Mucosa of descending colon (tissue), 3 donors: ENCODE measurements around the gene NACC2. TPM values are rescaled to one million over a fixed set of nuclear protein-coding genes. Genes with fewer than 3 reads are reported as not detected.

Source experiments
- ATAC-seq: fragments of 200-7000 bp; cut with Tn5 transposase; one replicate; pipeline ENCODE4 v1.9.1; 2020; ENCODE audit warnings: mild to moderate bottlenecking, moderate library complexity
- DNase-seq, 3 donors: peaks; one replicate each; pipeline ENCODE4 v3.0.0-alpha.2; 2020
- H3K36me3 ChIP-seq: fragments of 200-600 bp; one replicate; pipeline ENCODE4 v1.8.0; 2021; ENCODE audit warnings: low read depth, mild to moderate bottlenecking
- H3K4me1 ChIP-seq: fragments of 200-600 bp; one replicate; pipeline ENCODE4 v1.8.0; 2021; ENCODE audit warnings: low read depth, mild to moderate bottlenecking
- H3K4me3 ChIP-seq: fragments of 200-600 bp; one replicate; pipeline ENCODE4 v1.8.0; 2021; ENCODE audit warnings: mild to moderate bottlenecking
- H3K9me3 ChIP-seq: fragments of 200-600 bp; one replicate; pipeline ENCODE4 v1.8.0; 2021; ENCODE audit warnings: mild to moderate bottlenecking
- intact Hi-C, 2 donors: fragments of 100-400 bp; cut with DNase I in 1 of 2; cut with micrococcal nuclease in 1 of 2; formaldehyde crosslinking; loops; one replicate each; pipeline versions ENCODE4 v1.11.0 to v1.11.1; 2022; cut with DNase I, micrococcal nuclease
- total RNA-seq, 3 donors: library from RNA; stranded (reverse); fragmentation: NEBNext Ultra II Directional in 2 of 3; extraction: Animal tissue kit (Norgen Biotek cat#: 25700) in 2 of 3; gene quantifications; one replicate each; pipeline versions ENCODE4 v1.2.1 to v1.2.4, GENCODE V29; 2021 to 2023
- TF ChIP-seq, protein P1 (sequence below): fragments of 200-600 bp; IDR thresholded peaks from one replicate; pipeline ENCODE4 v1.8.0; 2022; ENCODE audit warnings: antibody characterized with exemption, mild to moderate bottlenecking
- donor health status: DM: no; HTN: no; CAD: no; lungs with moderate emphysema.
- donor health status: DM: no; HTN: no; CAD: no.
- donor health status: DM: no; HTN: yes; CAD: no.

The NACC2 gene
- total RNA-seq, 3 donors from 2014 or later, result 15.9 to 81.3 (median 22.1) TPM

DNA sequence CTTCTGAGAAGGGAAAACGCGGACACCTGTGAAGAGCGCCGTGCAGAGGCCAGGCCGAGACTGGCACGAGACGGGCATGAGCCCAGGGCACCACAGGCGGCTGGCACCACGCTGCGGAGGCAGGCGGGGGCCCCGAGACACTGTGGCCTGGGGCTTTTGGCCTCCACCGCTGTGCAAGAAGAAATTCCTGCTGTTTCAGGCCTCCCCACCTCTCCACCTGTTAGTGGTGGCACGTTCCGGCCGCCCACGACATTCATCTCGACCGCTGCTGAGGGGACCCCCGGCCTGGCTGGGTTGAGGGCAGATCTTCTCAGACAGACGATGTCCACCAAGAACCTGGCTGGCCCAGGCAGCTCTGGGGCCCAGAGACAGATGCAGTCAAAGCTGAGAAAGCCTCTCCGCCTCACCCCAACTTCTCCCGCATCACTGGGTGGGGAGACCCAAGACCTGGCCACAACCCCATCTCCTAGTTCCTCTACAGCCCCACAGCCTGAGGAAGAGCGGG, 11.5 kb downstream of the NACC2 start:
- intact Hi-C loops, result no loop called here
- ATAC-seq (no peak), DNase-seq (peak in 1 of 3 donors; percentile 37)
- no peaks in the 10 kb centered on the region for H3K9me3 ChIP-seq
- H3K4me3 ChIP-seq, result no peak overlapping the region
- TF ChIP-seq, protein P1, sequence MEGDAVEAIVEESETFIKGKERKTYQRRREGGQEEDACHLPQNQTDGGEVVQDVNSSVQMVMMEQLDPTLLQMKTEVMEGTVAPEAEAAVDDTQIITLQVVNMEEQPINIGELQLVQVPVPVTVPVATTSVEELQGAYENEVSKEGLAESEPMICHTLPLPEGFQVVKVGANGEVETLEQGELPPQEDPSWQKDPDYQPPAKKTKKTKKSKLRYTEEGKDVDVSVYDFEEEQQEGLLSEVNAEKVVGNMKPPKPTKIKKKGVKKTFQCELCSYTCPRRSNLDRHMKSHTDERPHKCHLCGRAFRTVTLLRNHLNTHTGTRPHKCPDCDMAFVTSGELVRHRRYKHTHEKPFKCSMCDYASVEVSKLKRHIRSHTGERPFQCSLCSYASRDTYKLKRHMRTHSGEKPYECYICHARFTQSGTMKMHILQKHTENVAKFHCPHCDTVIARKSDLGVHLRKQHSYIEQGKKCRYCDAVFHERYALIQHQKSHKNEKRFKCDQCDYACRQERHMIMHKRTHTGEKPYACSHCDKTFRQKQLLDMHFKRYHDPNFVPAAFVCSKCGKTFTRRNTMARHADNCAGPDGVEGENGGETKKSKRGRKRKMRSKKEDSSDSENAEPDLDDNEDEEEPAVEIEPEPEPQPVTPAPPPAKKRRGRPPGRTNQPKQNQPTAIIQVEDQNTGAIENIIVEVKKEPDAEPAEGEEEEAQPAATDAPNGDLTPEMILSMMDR, result no peak
- H3K36me3 ChIP-seq, result no peaks in the 10 kb centered on the region
- no peaks in the 10 kb centered on the region for H3K4me1 ChIP-seq

GRCh38 chr9:136082496-136083361, 12.4 kb downstream of the NACC2 start:
- Histone ChIP-seq H3K4me1 (no peaks in the 10 kb centered on the region), H3K36me3 (no peaks in the 10 kb centered on the region), H3K9me3 (no peaks in the 10 kb centered on the region), H3K4me3 (no peak overlapping the region)
- DNase-seq, result peak in 1 of 3 donors; percentile 22
- intact Hi-C loops, result no loop called here
- TF ChIP-seq, protein P1, result no peak
- ATAC-seq, result no peak

DNA sequence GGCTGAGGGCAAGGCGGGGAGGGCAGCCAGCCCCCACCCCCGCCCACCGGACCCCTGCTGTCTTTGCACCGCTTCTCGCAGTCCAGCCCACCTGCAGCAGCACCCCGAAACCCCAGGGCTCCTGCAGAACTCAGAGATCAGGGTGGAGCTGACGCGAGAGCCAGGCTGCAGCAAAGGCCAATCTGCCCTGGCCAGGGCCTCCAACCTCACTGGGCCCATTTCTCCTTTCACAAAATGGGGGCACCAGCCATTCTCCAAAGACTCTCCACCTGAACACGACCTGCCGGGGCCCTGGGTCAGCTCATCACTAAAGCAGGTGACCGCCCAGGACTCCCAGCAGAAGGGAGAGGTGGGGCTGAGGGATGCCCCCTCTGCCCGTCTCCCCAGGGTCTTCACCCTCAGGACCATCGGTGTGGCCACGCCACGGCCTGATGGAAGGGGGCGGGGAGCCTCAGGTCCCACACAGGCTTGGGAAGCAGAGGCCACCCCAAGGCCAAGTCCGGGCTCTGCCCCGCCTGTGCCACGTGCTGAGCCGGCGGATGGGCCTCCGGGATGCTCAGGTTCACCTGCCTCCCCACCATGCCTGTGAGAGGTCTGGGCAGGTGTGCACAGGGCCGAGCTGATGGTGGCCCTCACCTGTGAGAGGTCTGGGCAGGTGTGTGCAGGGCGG, 13.1 kb downstream of the NACC2 start:
- intact Hi-C loops, result no loop called here
- Histone ChIP-seq H3K9me3 (no peaks in the 10 kb centered on the region), H3K4me3 (no peak overlapping the region), H3K4me1 (no peaks in the 10 kb centered on the region), H3K36me3 (no peaks in the 10 kb centered on the region)
- DNase-seq, result peak in 1 of 3 donors; percentile 47
- ATAC-seq, result no peak
- TF ChIP-seq, protein P1, result no peak

- no peaks in the 10 kb centered on the region for H3K9me3 ChIP-seq
- DNase-seq (peak in 1 of 3 donors; percentile 55), ATAC-seq (no peak)
- TF ChIP-seq, protein P1, result no peak
- H3K36me3 ChIP-seq, result no peaks in the 10 kb centered on the region
- intact Hi-C loops, result no loop called here
- no peaks in the 10 kb centered on the region for H3K4me1 ChIP-seq
- no peak overlapping the region for H3K4me3 ChIP-seq
Observed at GRCh38 chr9:136081113-136081825, 13.8 kb downstream of the NACC2 start.

DNA sequence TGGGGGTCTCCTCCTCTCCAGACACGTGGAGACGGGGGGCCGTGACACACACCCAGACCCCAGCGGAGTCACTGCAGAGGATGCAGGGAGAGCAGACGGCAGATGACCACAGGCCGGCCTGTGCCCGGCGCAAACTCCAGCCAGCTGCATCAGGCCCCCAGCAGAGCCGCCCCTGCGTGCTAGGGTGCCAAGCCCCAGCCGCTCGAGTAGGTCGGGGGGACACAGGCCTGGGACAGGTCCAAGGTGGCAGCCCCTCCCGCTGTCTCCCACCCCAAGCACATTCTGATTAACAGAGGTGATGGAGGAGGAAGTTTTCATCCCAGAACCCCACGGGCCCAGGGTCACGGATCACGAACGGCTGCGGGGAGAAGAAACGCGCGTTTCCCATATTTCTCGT, 14.4 kb downstream of the NACC2 start:
- peak in 1 of 3 donors; percentile 37 for DNase-seq
- H3K36me3 ChIP-seq, result no peaks in the 10 kb centered on the region
- H3K4me3 ChIP-seq, result no peak overlapping the region
- H3K4me1 ChIP-seq, result no peaks in the 10 kb centered on the region
- intact Hi-C loops, result no loop called here
- H3K9me3 ChIP-seq, result no peaks in the 10 kb centered on the region
- ATAC-seq, result no peak
- TF ChIP-seq, protein P1, result no peak
